HG02981 (cell line): ENCODE data around the gene COL4A1.

Source experiments
- ATAC-seq: cut with Tn5 transposase; IDR thresholded peaks from one replicate; pipeline ENCODE4 v1.9.1; 2021; ENCODE audit warnings: mild to moderate bottlenecking, moderate library complexity; ENCODE audit not compliant: unreplicated experiment

COL4A1 gene

DNA sequence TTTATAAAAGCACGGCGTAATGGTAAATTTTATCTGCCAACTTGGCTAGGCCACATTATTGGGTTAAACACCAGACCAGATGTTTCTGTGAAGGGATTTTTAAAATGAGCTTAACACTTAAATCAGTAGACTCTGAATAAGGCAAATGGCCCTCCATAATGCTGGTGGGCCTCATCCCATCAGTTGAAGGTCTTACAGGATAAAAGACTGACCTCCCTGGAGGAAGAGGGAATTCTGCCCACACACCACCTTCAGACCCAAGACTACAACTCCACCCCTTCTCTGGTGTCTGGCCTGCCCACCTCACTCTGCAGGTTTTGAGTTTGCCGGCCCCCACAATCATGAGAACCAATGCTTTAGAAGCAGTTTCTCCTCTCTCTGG is 96.4 kb downstream of the COL4A1 start:
- no peak for ATAC-seq

DNA sequence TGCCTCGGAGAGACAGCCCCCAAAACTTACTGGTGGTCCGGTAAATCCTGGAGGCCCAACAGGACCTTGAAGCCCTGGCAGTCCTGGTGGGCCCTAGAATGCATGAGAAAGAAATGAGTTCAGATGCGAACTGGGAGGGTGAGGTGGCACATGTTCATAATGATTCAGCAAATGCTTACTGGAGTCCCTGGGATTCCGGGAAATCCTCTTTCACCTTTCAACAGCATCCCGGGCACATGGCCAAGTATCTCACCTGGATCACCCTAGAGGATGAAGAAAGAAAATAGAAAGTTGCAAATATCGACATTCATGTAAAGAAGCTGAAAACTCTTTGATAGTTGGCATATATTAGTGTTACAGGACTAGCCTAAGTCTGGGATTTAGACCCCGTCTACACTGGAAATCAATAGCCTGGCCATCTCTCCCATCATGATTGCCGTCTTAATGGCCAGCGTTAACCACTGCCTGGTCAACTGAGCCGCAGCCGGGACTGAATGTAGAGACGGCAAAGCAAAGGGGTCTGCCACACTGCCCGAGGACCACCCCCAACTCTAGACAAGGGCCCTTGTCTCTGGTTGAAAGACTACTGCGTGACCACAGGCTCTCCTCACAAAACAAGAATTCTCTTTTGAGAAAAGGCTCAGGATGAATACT is 96.9 kb downstream of the COL4A1 start:
- ATAC-seq = no peak

DNA sequence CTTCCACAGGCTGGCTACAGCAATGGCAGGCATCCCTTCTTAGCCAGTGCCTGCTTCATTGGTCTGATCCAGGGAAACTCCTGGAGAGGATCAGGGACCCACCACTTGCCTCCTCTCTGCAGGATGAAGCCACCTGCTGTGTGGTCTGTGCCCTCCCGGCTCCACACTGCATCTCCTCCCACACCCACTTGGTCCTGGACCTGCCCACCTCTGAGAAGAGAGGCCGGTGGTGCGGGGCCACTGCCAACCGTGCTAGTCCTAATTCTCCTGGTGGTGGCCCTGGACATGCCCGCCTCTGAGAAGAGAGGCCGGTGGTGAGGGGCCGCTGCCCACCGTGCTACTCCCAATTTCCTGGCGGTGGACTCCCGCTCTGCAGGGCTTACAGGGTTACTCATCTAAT is 98.8 kb downstream of the COL4A1 start:
- no peak for ATAC-seq

DNA sequence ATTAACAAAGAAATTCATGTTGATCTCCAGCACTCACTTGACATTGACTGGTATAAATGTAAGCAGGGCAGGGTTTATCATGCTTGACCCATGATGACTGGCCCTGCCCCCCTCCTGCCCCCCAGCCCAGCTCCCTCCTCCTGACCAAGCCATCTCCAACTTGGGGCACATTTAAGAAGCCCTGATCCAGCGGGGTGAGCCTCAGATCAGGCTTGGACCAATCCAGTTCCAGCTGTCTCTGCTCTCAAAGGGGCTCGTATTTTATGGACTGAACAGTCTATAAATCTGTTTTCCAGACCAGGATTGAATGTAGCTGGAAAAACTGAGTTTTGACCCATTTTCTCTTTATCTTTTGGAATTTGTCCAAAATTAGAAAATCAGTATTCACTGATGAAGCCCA is 100.0 kb downstream of the COL4A1 start:
- no peak for ATAC-seq

DNA sequence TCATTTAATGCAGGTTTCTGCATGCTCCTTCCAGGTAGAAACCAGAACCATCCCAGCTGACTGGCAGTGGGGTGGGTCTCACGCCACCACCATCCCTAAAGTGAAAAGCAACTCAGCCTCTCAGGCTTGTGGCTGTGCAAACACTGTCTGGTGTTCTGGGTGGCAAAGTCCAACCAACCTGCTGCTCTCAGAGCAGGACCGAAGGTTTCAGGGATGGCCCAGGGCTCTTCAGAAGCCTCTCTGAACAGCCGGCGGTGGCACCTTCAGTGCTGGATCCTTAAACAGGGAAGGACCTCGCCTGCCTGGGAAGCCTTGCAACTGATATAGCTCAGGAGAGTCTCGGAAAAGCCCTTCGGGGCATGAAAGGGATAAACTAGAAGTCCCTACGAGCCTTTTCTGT is 100.8 kb downstream of the COL4A1 start:
- ATAC-seq = no peak

DNA sequence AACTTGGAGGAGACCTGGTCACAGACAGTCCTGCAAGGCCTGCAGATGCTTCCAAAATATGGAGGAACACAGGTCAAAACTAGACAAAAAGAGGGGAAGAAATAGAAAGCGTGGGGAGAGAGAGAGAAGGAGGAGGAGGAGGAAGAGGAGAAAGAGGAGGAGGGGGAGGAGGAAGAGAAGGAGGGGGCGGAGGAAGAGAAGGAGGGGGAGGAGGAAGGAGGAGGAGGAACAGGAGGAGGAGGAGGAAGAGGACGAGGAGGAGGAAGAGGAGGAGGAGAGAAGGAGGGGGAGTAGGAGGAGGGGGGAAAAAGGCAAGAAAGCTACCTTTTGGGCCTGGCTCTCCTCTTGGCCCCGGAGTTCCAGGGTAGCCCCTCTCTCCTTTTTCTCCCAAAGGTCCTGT is 105.8 kb downstream of the COL4A1 start:
- no peak for ATAC-seq

DNA sequence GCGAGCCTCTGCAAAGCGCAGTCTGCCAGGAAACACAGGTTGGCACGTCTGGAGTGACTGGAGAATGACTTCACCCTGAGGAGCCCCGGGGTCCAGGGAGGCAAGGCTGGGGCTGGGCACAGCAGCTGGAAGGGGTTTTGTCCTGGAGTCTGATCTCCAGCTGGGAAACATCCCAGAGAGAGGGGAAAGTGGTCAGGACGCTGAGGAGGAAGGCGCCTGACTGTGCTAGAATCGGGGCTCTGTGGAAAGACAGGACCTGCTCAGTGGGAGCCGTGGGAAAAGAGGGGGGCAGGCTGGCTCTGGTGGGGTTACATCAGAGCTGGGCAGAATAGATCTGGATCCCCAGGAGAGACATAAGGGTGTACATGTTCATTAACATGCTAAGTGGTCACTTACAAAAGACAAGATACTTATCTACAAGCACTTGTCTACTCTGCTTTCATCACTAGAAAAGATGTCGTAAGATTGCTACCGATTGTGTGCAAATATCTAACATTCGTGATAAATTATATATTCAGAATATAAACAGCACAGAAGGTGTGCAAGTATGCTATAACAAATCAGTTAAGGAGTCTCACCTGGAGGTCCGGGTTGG is 106.6 kb downstream of the COL4A1 start:
- no peak for ATAC-seq

DNA sequence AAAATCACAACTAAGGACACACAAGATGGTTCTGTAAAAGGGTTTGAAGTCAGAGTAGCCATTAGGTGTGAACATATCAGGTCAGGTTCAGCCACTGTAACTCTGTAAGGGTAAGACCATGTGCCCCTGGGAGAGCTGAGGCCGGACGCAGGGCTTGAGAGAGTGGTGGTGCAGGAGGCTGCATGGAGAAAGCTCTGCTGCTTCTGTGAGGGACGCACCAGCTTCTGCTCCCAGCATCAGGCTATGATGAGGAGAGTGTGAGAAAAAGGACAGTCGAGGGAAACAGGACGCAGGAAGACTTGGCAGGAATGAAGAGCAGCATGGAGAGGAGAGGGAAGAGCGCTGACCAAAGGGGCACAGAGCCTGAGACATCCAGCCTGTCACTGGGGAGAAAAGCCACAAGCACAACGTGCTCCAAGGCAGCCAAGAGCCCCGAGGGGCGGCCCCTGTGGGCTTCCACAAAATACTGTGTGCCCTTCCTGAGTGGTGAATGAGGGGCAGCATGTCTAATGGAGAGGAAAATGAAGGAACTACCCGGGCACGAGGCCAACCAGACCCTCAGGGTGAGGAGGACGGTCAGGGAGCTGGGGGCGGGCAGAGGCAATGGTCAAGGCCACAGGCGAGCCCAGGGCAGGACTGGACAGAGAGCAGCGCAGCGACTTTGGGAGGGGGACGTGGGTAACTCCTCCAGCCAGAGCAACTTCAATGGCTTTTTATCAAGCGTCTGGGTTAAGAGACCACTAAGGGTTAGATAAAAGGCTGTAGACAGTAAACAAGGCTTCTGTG is 107.7 kb downstream of the COL4A1 start:
- ATAC-seq = no peak

DNA sequence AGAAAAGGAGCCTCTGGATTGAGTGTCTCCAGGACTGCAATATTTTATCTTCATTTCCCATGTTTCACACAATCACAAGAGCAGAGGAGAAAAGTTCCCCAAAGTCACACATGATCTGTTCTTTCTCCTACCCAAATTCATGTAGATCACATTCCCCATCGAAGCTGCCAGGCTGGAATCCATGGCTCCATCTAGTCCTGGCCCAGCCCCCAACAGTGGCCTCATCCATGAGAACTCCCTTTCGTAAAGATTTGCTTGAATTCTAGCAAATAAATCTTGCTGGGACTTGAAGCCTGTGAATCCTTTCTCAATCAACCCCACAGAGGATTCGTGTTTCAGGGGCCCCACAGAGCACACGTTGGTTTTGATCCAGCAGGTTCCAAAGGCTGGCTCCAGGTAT is 109.5 kb downstream of the COL4A1 start:
- no peak for ATAC-seq

DNA sequence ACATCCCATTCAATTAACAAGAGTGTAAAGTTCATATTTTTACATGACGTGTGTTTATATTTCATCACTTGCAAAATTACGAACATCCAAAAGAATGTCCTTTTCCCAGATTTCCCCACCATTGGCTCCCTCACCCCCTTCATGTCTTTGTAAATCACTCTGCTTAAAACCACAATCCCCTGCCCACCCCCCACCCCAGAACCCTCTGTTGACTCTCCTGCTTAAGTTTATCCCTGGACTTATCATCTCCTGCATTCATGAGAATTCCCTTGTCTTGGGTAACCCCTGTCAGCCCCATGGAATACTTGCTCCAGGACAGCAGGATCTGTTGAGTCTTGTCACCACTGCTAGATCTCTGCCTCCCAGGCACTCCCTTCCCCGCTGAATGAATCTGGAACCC is 109.9 kb downstream of the COL4A1 start:
- ATAC-seq = no peak

DNA sequence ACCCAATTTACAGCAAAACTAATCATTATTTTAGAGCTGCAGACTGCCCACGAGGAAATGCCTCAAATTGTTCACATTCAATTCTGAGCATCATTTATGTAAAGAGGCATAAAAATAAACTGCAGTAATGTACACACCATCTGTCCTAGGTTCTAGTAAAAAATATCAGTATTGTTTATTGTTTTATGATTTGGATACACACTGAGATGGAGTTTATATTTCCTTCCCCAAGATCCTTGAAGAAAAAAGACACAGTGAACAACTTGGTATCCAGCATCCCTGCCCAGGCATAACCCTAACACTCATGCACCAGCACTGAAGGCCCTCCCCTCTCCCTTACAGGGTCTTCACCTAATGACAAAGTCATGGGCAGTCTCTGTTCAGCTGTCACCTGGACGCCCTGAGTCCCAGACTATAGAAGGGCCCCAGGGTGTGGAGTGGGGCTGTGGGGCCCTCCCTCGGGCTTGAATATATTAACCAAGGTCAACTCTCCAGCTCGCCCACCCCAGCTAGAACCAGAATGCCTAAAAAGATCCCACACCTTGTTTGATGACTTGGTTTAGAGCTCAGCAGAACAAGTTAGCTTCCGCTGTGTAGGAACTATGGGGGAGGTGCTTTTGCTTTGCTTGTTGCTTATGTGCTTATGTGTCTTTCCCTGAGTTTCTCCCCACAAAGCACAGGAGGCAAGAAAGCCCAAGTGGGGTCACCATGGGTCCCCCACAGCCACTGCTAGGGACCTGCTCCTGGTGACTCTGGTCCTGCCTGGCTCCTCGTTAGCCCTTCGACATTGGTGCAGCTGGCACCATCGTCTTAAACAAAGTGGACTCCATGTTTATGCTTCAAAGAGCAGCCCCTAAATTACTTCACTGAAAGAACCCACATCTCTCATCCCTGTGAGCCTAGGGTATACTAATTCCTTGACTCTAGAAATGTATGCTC is 111.1 kb downstream of the COL4A1 start:
- no peak for ATAC-seq

DNA sequence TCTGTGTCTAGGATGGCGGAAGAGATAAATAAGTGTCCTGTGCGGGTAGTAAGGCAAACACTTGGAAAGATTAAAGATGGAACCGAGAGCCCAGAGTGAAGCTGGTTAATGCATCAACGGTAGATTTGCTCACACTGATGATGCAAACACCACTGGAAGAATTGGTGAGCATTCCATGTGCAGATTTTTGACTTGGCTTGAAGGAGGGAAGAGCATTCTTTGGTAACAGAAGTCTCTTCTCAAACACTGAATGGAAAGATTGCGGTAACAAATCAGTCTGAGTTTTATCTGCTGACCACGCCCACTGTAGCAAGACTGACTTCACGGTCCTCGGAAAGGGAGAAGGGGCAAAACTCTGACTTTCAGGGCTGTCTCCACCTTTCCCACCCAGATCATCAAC is 112.5 kb downstream of the COL4A1 start:
- ATAC-seq = no peak

DNA sequence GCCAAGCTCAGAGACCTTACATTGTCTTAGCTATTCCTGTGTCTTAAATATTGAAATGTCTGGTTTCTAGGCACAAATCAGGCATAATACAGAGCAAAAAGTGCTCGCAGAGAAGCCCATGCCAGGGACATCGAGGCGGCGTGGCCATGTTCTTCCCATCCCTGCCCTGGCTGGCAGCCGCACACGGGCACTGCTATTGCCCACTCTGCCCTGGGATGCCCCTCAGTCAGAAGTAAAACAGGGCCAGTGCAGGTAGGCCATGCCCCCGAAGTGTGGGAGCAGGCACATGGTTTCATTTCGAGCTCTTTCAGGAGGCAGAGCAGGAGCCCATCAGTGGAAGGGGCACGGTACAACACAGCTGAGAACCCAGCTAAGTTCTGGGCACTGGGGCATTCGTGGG is 113.5 kb downstream of the COL4A1 start:
- no peak for ATAC-seq

DNA sequence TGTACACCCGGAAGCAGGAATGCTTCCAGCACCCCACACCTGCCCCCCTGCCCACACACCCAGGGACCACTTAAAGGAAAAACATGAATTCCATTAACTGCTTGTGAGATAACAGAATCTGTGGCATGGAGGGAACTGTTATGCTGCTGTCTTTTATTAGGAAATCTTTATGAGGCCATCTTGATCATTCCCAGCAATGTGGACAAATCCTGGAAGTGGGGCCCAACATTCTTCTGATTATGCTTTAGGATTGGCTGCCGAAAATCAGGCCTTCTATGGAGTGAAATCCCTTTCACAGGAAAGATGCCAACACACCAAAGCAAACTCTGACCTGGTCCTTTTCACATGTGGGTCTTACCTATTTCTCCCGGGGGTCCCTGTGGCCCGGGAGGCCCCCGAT is 114.5 kb downstream of the COL4A1 start:
- ATAC-seq = no peak

DNA sequence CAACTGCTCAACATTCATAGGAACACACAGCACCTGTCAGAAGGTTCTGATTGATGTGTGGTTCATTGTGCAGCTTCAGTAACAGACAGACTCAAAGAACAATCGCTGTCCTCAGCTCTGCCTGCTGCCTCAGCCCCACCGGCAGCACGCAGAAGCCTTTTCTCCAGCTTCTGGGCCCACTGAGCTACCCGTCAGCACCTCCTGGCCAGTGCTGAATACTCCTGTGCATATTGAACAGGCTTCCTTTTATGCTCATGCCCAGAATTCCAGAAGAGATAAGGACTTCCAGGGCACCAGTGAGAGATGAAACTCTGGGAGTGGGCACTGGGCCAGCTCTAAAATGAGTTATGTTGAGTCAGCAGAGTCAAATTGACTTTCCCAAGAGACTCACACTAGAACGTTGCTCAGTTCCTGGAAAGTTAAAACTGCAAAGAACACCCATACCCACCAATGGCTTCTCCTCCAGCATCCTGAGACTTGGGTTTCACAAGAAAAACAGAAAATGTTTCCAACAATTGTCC is 119.3 kb downstream of the COL4A1 start:
- no peak for ATAC-seq

DNA sequence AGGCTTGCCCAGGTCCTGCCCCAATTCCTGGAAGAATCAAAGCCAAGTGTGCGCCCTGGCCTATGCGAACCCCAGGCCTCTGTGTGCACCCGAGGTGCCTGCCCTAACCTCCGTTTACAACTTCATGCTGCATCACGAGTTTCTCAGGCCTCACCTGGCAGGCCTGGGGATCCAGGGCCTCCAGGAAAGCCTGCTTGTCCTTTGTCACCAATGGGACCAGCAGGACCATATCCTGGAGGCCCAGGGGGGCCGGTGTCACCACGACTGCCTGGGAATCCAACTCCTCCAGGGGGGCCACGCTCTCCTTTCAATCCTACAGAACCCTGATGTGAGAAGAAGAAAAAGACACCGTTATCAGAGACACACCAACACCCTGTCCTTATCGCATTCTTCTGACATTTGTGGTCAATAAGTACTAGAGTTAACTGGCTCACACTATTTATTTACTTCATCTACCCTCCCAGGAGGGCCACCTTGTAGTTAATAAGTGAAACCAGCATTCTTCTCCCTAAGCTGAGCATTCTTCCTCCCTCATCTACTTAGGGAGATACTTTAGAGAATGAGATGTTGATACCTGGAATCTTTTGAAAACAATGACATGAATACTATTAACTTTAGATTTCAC is 120.6 kb downstream of the COL4A1 start:
- no peak for ATAC-seq

DNA sequence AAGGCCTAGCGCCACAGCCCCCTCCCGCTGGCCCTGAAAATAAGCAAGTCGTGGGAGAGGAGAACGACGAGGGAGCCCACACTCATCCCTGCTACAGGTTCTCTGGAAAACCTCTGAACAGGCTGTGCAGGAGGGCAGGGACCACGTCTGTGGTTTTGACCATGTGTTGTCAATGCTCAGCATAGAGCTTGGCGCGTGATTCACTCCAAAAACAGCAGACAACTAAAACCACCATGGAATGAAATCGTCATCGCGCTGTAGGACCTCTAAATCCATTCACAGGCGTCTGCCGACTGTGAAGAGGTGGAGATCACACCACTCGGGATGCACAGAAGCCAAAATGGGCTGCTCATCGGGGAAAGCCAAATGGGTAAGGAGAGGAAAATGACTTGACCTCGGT is 121.3 kb downstream of the COL4A1 start:
- ATAC-seq = no peak

DNA sequence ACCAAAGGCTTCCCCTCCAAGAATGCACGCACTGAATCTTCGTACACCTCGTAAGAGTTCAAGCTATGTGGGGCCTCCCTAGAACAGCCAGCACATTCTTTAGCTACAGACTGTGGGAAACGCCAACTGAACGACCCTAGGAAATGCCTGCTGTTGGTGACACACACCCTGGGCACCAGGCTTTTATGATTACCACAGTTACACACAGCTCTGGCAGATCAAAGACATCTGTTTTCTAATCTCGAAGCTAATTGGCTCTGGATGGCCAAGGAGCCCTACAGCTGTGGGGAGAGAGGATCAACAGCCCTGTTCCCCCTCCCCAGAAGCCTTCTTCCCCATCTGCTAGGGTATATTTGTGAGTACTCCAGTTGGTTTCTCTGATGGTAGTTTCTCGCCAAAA is 123.0 kb downstream of the COL4A1 start:
- no peak for ATAC-seq

DNA sequence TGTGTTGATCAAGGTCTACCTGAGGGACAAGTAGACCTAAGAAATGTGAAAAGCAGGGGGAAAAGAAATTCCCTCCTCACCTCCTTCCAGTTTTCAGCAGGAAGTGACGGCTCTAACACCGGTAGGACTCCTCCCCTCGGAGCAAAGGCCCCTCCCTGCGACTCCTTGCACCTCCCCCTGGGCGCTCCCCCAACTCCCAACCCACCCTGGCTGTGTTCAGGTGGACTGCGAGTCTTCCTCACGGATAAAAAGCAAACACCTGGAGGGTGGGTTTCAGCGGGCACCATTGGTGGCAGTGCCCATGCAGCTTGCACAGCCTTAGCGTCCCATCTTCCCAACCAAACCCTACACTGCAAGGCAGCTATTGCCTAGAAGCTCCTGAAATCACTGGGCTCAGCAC is 124.5 kb downstream of the COL4A1 start:
- no peak for ATAC-seq

DNA sequence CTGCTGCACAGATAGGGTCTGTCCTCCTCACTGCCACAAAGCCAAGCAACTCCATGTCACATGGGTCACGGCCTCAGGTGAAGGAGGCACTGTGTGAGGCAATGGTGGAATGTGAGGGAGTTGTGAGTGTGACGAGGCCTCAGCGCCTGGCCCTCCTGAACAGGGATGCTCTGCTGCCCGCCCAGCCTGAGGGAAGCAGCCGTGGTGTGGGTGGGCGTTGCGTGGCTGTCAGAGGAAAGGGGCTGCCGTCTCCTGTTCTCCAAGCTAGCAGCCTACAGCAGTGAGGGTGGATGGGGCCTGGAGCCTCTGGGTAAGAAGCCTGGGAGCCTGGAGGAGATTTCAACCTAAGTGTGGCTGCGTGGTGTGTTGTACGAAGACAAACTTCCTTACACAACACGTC is 125.0 kb downstream of the COL4A1 start:
- ATAC-seq = no peak

DNA sequence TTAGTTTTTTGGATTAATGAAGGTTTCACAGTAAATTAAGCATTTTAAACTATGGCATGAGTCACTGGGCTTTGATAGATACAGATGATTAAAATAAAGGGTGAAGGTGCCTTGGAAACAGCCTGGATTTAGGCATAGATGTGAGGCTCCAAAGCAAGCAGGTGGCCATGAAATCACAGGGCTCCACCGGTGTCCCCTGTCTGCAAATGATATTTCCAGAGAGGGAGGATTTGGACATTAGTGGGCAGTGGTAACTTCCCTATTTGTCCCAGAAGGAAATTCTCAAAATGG is 127.2 kb downstream of the COL4A1 start:
- ATAC-seq = no peak
